ENCODE results near the gene CDH13. TPM values are rescaled to one million over a fixed set of nuclear protein-coding genes. Genes with fewer than 3 reads are reported as not detected.

CDH13 gene
- total RNA-seq, 2 donors from 2014 or later, result 228 to 280 TPM

- H3K36me3 ChIP-seq, result no peaks in the 10 kb centered on the region
- no peak overlapping the region for H3K27ac ChIP-seq
- no peaks in the 10 kb centered on the region for H3K9me3 ChIP-seq
- ATAC-seq (ENCODE audit: insufficient number of reproducible peaks, low FRiP score, low read depth) (no peak), DNase-seq (ENCODE audit: low spot score) (no peak)
- no peak overlapping the region for H3K4me3 ChIP-seq
- no peak for TF ChIP-seq CTCF (IDR thresholded peaks at IDR 0.05)
- no peaks in the 10 kb centered on the region for H3K27me3 ChIP-seq (replicated peaks; ENCODE audit: insufficient read depth)
- H3K4me1 ChIP-seq (ENCODE audit: control insufficient read depth in 1 of 2, low read depth in 2 of 2), result peaks cover 0 to 19% of the 10 kb centered on the region in 2 donors
Measured at GRCh38 chr16:83113317-83113716, 486.5 kb downstream of the CDH13 start.

DNA sequence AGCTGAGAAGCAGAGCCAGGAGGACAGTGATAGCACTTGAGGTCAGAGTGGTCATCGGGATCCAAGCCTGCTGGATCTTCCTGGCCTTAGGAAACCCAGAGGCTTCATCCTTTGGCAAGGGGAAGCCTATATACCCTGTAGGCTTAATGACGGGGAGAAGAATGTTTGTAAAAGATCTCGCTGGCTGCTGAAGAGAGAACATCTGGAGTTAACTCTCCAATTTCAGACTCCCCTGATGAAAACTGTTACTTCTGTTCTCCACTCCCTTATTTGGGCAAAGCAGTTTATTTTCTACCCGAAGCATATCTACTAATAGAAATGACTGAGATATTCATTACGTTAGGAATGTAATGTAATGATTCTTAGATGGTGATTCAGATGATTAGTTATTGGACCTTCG lies 487.0 kb downstream of the CDH13 start:
- Histone ChIP-seq H3K36me3 (no peaks in the 10 kb centered on the region), H3K9me3 (no peaks in the 10 kb centered on the region), H3K27ac (no peak overlapping the region), H3K27me3 (replicated peaks; ENCODE audit: insufficient read depth) (no peaks in the 10 kb centered on the region), H3K4me1 (ENCODE audit: control insufficient read depth in 1 of 2, low read depth in 2 of 2) (peaks cover 0 to 19% of the 10 kb centered on the region in 2 donors), H3K4me3 (no peak overlapping the region)
- no peak for TF ChIP-seq CTCF (IDR thresholded peaks at IDR 0.05)
- ATAC-seq (ENCODE audit: insufficient number of reproducible peaks, low FRiP score, low read depth), result no peak
- DNase-seq (ENCODE audit: low spot score), result no peak

GRCh38 chr16:83115491-83116232 lies 488.9 kb downstream of the CDH13 start:
- no peaks in the 10 kb centered on the region for H3K9me3 ChIP-seq
- DNase-seq (ENCODE audit: low spot score) (no peak), ATAC-seq (ENCODE audit: insufficient number of reproducible peaks, low FRiP score, low read depth) (no peak)
- no peaks in the 10 kb centered on the region for H3K36me3 ChIP-seq
- no peak for TF ChIP-seq CTCF (IDR thresholded peaks at IDR 0.05)
- peaks cover 0 to 19% of the 10 kb centered on the region in 2 donors for H3K4me1 ChIP-seq (ENCODE audit: control insufficient read depth in 1 of 2, low read depth in 2 of 2)
- no peak overlapping the region for H3K4me3 ChIP-seq
- no peak overlapping the region for H3K27ac ChIP-seq
- no peaks in the 10 kb centered on the region for H3K27me3 ChIP-seq (replicated peaks; ENCODE audit: insufficient read depth)

GRCh38 chr16:83116274-83116892 lies 489.6 kb downstream of the CDH13 start:
- Histone ChIP-seq H3K27me3 (replicated peaks; ENCODE audit: insufficient read depth) (no peaks in the 10 kb centered on the region), H3K4me1 (ENCODE audit: control insufficient read depth in 1 of 2, low read depth in 2 of 2) (peaks cover 0 to 18% of the 10 kb centered on the region in 2 donors), H3K4me3 (no peak overlapping the region), H3K27ac (no peak overlapping the region), H3K9me3 (no peaks in the 10 kb centered on the region), H3K36me3 (no peaks in the 10 kb centered on the region)
- no peak for TF ChIP-seq CTCF (IDR thresholded peaks at IDR 0.05)
- DNase-seq (ENCODE audit: low spot score) (no peak), ATAC-seq (ENCODE audit: insufficient number of reproducible peaks, low FRiP score, low read depth) (no peak)

- H3K9me3 ChIP-seq, result no peaks in the 10 kb centered on the region
- H3K4me3 ChIP-seq, result no peak overlapping the region
- H3K27ac ChIP-seq, result no peak overlapping the region
- no peaks in the 10 kb centered on the region for H3K36me3 ChIP-seq
- DNase-seq (ENCODE audit: low spot score), result no peak
- TF ChIP-seq CTCF (IDR thresholded peaks at IDR 0.05), result no peak
- ATAC-seq (ENCODE audit: insufficient number of reproducible peaks, low FRiP score, low read depth), result no peak
- H3K27me3 ChIP-seq (replicated peaks; ENCODE audit: insufficient read depth), result no peaks in the 10 kb centered on the region
- peaks cover 0 to 14% of the 10 kb centered on the region in 2 donors for H3K4me1 ChIP-seq (ENCODE audit: control insufficient read depth in 1 of 2, low read depth in 2 of 2)
Measured at GRCh38 chr16:83117810-83118209, 491.0 kb downstream of the CDH13 start.
